ENCODE measurements around the gene PARD3.

Gene PARD3

GRCh38 chr10:34192646-34193045, 622.5 kb downstream of the PARD3 start:
- H3K27me3 Mint-ChIP-seq: no peaks in the 10 kb centered on the region
- no peaks in the 10 kb centered on the region for H3K4me1 Mint-ChIP-seq (ENCODE audit: low read depth)
- H3K36me3 Mint-ChIP-seq (ENCODE audit: low read depth): no peaks in the 10 kb centered on the region
- H3K27ac Mint-ChIP-seq: no peak overlapping the region
- no peaks in the 10 kb centered on the region for H3K9me3 Mint-ChIP-seq
- H3K4me3 Mint-ChIP-seq: no peak overlapping the region

GRCh38 chr10:34191406-34191805, 623.7 kb downstream of the PARD3 start:
- Mint-ChIP-seq H3K9me3 (no peaks in the 10 kb centered on the region), H3K4me1 (ENCODE audit: low read depth) (no peaks in the 10 kb centered on the region), H3K27ac (no peak overlapping the region), H3K4me3 (no peak overlapping the region), H3K27me3 (no peaks in the 10 kb centered on the region), H3K36me3 (ENCODE audit: low read depth) (no peaks in the 10 kb centered on the region)

GRCh38 chr10:34190580-34190979, 624.5 kb downstream of the PARD3 start:
- H3K4me3 Mint-ChIP-seq: no peak overlapping the region
- no peaks in the 10 kb centered on the region for H3K36me3 Mint-ChIP-seq (ENCODE audit: low read depth)
- no peaks in the 10 kb centered on the region for H3K9me3 Mint-ChIP-seq
- no peaks in the 10 kb centered on the region for H3K4me1 Mint-ChIP-seq (ENCODE audit: low read depth)
- no peak overlapping the region for H3K27ac Mint-ChIP-seq
- H3K27me3 Mint-ChIP-seq: no peaks in the 10 kb centered on the region

GRCh38 chr10:34189830-34190229, 625.3 kb downstream of the PARD3 start:
- Mint-ChIP-seq H3K27me3 (no peaks in the 10 kb centered on the region), H3K4me1 (ENCODE audit: low read depth) (no peaks in the 10 kb centered on the region), H3K27ac (no peak overlapping the region), H3K9me3 (no peaks in the 10 kb centered on the region), H3K4me3 (no peak overlapping the region), H3K36me3 (ENCODE audit: low read depth) (no peaks in the 10 kb centered on the region)

GRCh38 chr10:34188221-34188620, 626.9 kb downstream of the PARD3 start:
- no peaks in the 10 kb centered on the region for H3K36me3 Mint-ChIP-seq (ENCODE audit: low read depth)
- H3K4me3 Mint-ChIP-seq: no peak overlapping the region
- no peaks in the 10 kb centered on the region for H3K9me3 Mint-ChIP-seq
- no peak overlapping the region for H3K27ac Mint-ChIP-seq
- H3K4me1 Mint-ChIP-seq (ENCODE audit: low read depth): no peaks in the 10 kb centered on the region
- no peaks in the 10 kb centered on the region for H3K27me3 Mint-ChIP-seq

GRCh38 chr10:34187201-34187600, 627.9 kb downstream of the PARD3 start:
- H3K4me3 Mint-ChIP-seq: no peak overlapping the region
- H3K4me1 Mint-ChIP-seq (ENCODE audit: low read depth): no peaks in the 10 kb centered on the region
- H3K36me3 Mint-ChIP-seq (ENCODE audit: low read depth): no peaks in the 10 kb centered on the region
- H3K9me3 Mint-ChIP-seq: no peaks in the 10 kb centered on the region
- no peak overlapping the region for H3K27ac Mint-ChIP-seq
- H3K27me3 Mint-ChIP-seq: no peaks in the 10 kb centered on the region

- no peaks in the 10 kb centered on the region for H3K27me3 Mint-ChIP-seq
- H3K4me1 Mint-ChIP-seq (ENCODE audit: low read depth): no peaks in the 10 kb centered on the region
- no peaks in the 10 kb centered on the region for H3K9me3 Mint-ChIP-seq
- no peaks in the 10 kb centered on the region for H3K36me3 Mint-ChIP-seq (ENCODE audit: low read depth)
- H3K27ac Mint-ChIP-seq: no peak overlapping the region
- no peak overlapping the region for H3K4me3 Mint-ChIP-seq
These were observed 628.4 kb downstream of the PARD3 start for GRCh38 chr10:34186745-34187144.

- Mint-ChIP-seq H3K4me3 (no peak overlapping the region), H3K27ac (no peak overlapping the region), H3K9me3 (no peaks in the 10 kb centered on the region), H3K36me3 (ENCODE audit: low read depth) (no peaks in the 10 kb centered on the region), H3K4me1 (ENCODE audit: low read depth) (no peaks in the 10 kb centered on the region), H3K27me3 (no peaks in the 10 kb centered on the region)
These were observed 629.1 kb downstream of the PARD3 start for GRCh38 chr10:34185998-34186397.

- no peaks in the 10 kb centered on the region for H3K9me3 Mint-ChIP-seq
- no peaks in the 10 kb centered on the region for H3K27me3 Mint-ChIP-seq
These were observed 630.1 kb downstream of the PARD3 start for GRCh38 chr10:34184939-34185386.

GRCh38 chr10:34184397-34184796, 630.7 kb downstream of the PARD3 start:
- H3K27me3 Mint-ChIP-seq: no peaks in the 10 kb centered on the region
- no peak overlapping the region for H3K4me3 Mint-ChIP-seq
- H3K27ac Mint-ChIP-seq: no peak overlapping the region
- H3K9me3 Mint-ChIP-seq: no peaks in the 10 kb centered on the region
- no peaks in the 10 kb centered on the region for H3K36me3 Mint-ChIP-seq (ENCODE audit: low read depth)
- H3K4me1 Mint-ChIP-seq (ENCODE audit: low read depth): no peaks in the 10 kb centered on the region

More at GRCh38 chr10:34184939-34185386, 630.1 kb downstream of the PARD3 start:
- Mint-ChIP-seq H3K4me3 (no peak overlapping the region), H3K36me3 (ENCODE audit: low read depth) (no peaks in the 10 kb centered on the region), H3K4me1 (ENCODE audit: low read depth) (no peaks in the 10 kb centered on the region), H3K27ac (no peak overlapping the region)

- Mint-ChIP-seq H3K36me3 (ENCODE audit: low read depth) (no peaks in the 10 kb centered on the region), H3K27me3 (no peaks in the 10 kb centered on the region), H3K4me3 (no peak overlapping the region), H3K9me3 (no peaks in the 10 kb centered on the region), H3K4me1 (ENCODE audit: low read depth) (no peaks in the 10 kb centered on the region), H3K27ac (no peak overlapping the region)
These were observed 631.9 kb downstream of the PARD3 start for GRCh38 chr10:34183016-34183796.

GRCh38 chr10:34181553-34182300, 633.4 kb downstream of the PARD3 start:
- no peaks in the 10 kb centered on the region for H3K4me1 Mint-ChIP-seq (ENCODE audit: low read depth)
- no peak overlapping the region for H3K4me3 Mint-ChIP-seq
- H3K36me3 Mint-ChIP-seq (ENCODE audit: low read depth): no peaks in the 10 kb centered on the region
- no peak overlapping the region for H3K27ac Mint-ChIP-seq
- H3K9me3 Mint-ChIP-seq: no peaks in the 10 kb centered on the region
- H3K27me3 Mint-ChIP-seq: peaks cover under 1% of the 10 kb centered on the region

GRCh38 chr10:34180749-34181148, 634.3 kb downstream of the PARD3 start:
- no peak overlapping the region for H3K27ac Mint-ChIP-seq

GRCh38 chr10:34179280-34179679, 635.8 kb downstream of the PARD3 start:
- Mint-ChIP-seq H3K27me3 (peaks cover 6% of the 10 kb centered on the region), H3K27ac (no peak overlapping the region), H3K4me1 (ENCODE audit: low read depth) (no peaks in the 10 kb centered on the region), H3K9me3 (no peaks in the 10 kb centered on the region), H3K36me3 (ENCODE audit: low read depth) (no peaks in the 10 kb centered on the region), H3K4me3 (no peak overlapping the region)

More at GRCh38 chr10:34180749-34181148, 634.3 kb downstream of the PARD3 start:
- no peaks in the 10 kb centered on the region for H3K36me3 Mint-ChIP-seq (ENCODE audit: low read depth)
- peaks cover 4% of the 10 kb centered on the region for H3K27me3 Mint-ChIP-seq
- H3K4me1 Mint-ChIP-seq (ENCODE audit: low read depth): no peaks in the 10 kb centered on the region
- no peak overlapping the region for H3K4me3 Mint-ChIP-seq
- no peaks in the 10 kb centered on the region for H3K9me3 Mint-ChIP-seq

- no peak overlapping the region for H3K4me3 Mint-ChIP-seq
- H3K4me1 Mint-ChIP-seq (ENCODE audit: low read depth): no peaks in the 10 kb centered on the region
- peaks cover 8% of the 10 kb centered on the region for H3K27me3 Mint-ChIP-seq
- H3K9me3 Mint-ChIP-seq: no peaks in the 10 kb centered on the region
- H3K27ac Mint-ChIP-seq: peak overlapping the region; percentile 24
- H3K36me3 Mint-ChIP-seq (ENCODE audit: low read depth): no peaks in the 10 kb centered on the region
These were observed 636.3 kb downstream of the PARD3 start for GRCh38 chr10:34178756-34179155.
